GF-D8 (cell line): ENCODE results near the gene KLHL18.
"Not testable (repeated sequence)": the region's sequence is repeated elsewhere in the genome, so short reads cannot be mapped to it uniquely, and the experiment has no call there.

ENCODE experiments used
- DNase-seq: peaks from one replicate; lab custom pipeline; 2025; lab: John Stamatoyannopoulos, UW

Gene KLHL18

GRCh38 chr3:47362701-47363100 is 80.0 kb downstream of the KLHL18 start:
- DNase-seq = peak; percentile 80

DNA sequence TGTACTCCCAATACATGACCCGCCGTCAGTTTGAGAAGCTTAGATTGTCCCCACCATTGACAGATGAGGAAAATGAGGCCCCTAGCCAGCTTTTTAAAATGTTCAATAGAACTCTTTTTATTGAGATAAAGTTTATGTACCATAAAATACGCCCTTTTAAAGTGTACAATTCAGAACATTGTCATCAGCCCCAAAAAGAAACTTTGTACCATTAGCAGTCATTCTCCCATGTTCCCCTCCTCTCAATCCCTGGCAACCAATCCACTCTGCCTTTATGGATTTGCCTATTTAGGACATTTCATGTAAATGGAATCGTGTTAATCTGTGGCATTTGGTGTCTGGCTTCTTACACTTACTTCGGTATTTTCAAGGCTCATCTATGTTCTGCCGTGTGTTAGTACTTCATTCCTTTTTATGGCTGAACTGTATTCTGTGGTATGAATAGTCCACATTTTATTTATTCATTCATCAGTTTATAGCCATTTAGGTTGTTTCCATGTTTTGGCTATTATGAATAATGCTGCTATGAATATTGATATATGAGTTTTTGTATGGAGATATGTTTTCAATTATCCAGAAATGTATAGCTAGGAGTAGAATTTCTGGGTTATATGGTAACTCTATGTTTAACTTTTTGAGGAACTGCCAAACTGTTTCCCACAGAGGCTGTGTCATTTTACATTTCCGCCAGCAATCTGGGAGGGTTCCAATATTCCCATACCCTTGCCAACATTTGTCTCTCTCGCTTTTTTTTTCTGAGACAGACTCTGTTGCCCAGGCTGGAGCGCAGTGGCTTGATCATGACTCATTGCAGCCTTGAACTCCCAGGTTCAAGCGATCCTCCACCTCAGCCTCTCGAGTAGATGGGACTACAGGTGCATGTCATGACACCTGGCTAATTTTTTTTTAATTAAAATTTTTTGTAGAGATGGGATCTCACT is 82.7 kb downstream of the KLHL18 start:
- no peak for DNase-seq

GRCh38 chr3:47366833-47367232 is 84.1 kb downstream of the KLHL18 start:
- DNase-seq = no peak

DNA sequence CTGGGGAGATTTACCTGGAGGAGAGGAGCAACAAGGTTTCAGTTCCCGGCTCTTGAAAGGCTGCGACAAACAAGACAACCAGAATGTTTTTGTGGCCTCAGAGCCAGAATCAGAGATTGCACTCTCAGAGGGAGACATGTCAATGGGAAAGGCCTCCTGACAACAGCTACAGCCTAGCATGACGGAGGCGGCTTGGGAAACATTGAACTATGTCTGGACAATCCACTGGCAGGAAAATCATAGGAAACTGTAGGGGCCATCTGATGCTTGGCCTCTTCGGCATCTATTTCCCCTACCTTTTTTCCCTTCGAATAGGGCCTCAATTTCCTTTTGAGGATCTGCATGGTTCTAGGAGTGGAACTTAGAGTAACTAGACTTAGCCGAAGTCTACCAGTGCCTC is 84.9 kb downstream of the KLHL18 start:
- DNase-seq = no peak

GRCh38 chr3:47370020-47370419 is 87.3 kb downstream of the KLHL18 start:
- DNase-seq = not testable (repeated sequence)

DNA sequence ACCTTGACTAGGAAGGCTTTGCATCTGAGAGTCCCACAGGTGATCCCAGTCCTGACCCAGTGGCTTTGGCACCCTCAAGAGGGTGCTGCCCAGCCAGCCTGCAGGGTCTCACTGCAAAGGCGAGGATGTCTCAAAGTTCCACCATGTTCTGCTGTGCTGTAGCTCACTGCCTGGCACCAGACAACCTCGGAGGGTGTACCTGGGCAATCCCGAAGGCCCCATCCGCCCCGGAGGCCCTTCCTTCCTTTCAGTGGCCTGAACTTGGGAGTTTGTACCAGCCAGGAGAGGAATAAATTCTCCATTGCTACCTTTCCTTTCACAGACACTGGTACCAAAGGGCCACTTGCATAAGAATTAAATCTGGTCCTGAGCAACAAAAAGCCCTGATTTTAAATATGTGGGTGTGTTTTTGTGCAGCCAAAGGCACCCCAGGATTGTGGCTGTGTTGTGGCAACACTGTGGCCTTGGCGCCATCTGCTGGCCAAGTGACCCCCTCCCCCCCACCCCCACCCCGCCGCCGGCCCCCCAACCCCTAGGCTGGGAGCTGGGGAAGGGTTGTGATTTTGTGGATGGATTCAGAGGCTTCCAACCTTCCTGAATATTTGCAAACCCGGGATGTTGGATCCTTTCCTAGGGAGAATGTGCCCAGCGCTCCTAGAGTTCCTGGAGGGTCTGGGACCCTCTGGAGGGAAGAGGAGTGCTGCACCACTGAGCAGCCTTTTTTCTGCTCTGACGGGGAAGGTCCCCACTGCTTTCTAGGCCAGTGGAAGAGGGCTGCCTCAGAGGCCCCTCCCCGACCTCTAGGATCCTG is 88.3 kb downstream of the KLHL18 start:
- DNase-seq = no peak

DNA sequence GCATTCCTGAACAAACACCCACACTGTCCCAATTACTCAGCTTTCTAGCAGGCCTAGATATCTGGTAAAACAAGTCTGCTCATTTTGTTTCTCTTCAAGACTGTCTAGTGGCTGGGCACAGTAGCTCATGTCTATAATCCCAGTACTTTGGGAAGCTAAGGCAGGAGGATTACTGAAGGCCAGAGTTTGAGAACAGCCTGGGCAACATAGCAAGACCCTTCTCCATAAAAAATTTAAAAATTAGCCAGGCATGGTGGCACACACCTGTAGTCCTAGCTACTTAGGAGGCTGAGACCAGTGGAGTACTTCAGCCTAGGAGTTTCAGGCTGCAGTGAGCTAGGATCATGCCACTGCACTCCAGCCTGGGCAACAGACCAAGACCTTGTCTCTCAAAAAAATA is 91.8 kb downstream of the KLHL18 start:
- no peak for DNase-seq

DNA sequence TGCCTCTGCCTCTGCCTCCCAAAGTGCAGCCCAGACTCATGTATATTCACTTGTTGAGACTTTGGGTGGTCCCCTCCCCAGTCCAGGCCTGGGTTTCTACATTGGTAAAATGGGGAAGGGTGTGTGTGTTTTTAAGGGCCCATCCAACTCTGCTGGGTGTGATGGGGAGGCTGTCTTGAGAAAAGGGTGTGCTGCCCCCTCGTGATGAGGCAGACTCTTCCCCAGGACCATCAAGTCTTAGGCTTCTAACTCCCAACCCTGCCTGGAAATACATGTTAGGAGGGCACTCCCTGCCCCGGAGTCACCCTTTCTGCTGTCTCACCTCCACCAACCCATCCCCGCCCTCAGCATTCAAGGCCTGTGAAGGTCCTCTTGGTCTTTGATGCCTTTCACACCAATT is 93.6 kb downstream of the KLHL18 start:
- no peak for DNase-seq

DNA sequence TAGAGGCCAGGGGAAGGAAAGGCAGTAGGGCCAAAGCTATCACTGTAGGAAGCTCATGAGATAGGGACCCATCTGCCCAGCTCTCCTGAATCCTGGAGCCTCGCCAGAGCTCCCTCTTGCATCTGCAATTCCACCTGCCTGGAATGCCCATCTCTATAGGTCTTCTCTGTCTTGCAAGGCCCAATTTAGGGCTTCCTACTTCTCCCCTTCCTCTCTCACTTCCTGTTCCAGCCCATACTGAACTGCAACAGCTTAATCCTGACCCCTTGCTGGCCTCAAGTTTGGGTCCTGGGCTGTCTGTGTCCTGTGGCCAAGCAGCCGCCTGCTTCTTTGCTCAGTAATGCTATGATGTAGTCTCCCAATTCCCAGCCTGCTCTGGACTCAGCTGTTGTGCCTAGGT is 94.4 kb downstream of the KLHL18 start:
- no peak for DNase-seq

DNA sequence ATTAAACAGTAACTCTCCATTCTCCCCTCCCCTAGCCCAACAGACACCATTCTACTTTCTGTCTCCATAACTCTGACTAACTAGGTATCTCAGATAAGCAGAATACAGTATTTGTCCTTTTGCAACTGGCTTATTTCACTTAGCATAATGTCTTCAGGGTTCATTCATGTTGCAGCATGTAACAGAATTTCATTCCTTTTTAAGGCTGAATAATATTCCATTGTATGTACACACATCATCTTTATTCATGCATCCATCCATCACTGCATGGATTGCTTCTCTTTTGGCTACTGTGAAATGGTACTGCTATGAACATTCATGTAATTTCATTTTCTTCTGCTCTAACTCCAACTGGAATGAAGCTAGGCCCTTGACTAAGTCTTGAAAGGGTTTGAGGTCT is 96.1 kb downstream of the KLHL18 start:
- DNase-seq = no peak

DNA sequence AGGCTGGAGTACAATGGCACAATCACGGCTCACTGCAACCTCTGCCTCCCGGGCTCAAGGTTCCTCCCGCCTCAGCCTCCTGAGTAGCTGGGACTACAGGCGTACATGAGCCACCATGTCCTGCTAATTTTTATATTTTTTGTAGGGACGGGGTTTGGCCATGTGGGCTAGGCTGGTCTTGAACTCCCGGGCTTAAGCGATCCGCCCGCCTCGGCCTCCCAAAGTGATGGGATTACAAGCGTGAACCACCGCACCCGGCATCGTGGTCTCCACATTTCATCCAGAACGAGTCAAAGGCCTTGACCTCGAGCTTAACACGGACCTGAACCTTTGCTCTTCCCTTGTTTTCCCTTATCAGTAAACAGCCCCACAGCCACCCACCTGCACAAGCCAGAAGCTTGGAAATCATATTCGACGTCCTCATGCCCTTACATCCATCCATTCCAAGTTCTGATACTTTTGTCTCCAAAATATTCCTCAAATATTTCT is 96.7 kb downstream of the KLHL18 start:
- no peak for DNase-seq

- DNase-seq = no peak
These were observed 97.4 kb downstream of the KLHL18 start for GRCh38 chr3:47380026-47380600.

- DNase-seq = peak; percentile 96
These were observed 98.0 kb downstream of the KLHL18 start, which contains the start of gene PTPN23 for GRCh38 chr3:47380601-47381316. Gene PTPN23 (plus strand): TSS chr3:47381021. CDS start chr3:47381097, 76 bp downstream.

DNA sequence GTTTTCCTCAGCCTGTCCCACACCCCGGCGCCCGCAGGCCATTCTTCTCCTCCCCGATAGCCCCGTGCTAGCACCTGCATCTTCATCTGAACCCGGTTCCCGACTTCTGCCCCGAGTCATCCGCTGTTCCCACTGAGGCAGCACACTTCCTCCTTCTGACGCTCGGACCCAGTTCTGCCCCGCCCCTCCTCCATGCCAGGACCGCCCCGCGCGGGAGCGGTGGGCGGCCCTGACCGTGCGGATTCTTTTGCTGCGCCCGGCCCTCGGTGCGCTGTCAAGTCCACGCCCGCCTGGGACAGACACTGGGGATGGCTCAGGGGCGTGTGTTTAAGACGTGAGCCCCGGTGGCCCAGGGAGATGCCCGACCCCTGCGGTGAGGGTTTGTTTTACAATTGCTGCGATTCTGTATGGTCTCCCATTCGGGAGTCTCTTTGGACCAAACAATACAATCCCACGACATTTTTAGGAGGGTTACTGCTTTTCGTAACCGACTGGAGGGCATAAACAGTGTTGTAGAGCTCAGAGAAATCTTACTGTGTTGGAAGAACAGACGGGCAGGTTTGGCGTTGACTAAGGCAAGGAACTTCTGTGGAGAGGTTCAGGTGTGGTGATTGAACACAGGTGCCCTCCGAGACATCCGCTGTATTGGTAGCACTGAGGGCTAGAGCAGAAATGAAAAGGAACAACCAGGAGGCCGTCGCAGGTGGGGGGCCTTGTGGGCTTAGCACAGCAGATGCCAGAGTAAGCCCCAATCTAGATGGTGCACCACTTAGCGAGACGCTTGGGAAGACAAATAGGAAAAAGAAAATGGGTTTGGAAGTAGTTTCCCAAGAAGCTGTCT is 98.8 kb downstream of the KLHL18 start:
- DNase-seq = peak; percentile 61

- DNase-seq = no peak
These were observed 101.7 kb downstream of the KLHL18 start for GRCh38 chr3:47384425-47384824.

DNA sequence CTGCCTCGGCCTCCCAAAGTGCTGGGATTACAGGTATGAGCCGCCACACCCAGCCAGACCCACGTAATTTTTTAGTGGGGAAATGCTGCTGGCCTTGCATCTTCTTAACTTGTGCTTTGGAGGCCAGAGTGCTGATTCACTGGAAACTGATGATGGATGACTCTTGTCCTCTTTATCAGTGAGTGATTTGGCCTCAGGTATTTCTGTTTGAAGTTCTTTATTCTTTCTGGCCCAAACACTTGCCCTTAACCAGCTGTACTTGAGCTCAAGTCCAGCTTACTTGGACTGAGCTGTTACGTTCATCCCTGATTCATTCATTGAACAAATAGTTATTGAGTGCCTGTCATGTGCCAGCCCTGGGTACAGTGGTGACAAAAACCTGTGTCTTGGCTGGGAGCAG is 102.3 kb downstream of the KLHL18 start:
- DNase-seq = no peak

DNA sequence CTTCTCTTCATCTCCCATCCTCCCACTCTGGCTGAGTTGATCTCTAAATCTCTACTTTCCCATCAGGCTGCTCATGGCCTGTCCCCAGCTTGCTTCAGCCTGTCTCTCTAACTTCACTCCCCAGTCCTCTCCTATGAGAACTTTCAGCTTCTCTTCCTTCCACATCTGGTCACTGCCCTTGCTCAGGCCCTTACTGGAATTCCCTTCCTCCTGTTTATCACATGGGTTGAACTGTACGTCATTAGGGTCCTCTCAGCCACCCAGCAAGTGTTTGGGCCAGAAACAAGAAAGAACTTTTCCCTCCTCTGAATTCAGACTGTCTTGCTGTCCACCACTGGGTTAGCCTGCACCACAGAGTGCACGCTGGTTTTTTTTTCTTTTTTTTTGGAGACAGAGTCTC is 103.1 kb downstream of the KLHL18 start:
- DNase-seq = no peak

DNA sequence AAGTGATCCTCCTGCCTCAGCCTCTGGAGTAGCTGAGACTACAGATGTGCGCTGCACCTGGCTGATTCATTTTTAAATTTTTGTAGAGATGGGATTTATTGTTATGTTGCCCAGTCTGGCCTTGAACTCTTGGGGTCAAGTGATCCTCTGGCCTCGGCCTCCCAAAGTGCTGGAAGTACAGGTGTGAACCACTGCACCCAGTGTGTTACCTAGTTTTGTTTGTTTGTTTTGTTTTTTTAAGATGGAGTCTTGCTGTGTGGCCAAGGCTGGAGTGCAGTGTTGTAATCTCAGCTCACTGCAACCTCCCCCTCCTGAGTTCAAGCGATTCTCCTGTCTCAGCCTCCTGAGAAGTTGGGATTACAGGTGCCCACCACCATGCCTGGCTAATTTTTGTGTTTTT is 110.2 kb downstream of the KLHL18 start:
- DNase-seq = no peak

DNA sequence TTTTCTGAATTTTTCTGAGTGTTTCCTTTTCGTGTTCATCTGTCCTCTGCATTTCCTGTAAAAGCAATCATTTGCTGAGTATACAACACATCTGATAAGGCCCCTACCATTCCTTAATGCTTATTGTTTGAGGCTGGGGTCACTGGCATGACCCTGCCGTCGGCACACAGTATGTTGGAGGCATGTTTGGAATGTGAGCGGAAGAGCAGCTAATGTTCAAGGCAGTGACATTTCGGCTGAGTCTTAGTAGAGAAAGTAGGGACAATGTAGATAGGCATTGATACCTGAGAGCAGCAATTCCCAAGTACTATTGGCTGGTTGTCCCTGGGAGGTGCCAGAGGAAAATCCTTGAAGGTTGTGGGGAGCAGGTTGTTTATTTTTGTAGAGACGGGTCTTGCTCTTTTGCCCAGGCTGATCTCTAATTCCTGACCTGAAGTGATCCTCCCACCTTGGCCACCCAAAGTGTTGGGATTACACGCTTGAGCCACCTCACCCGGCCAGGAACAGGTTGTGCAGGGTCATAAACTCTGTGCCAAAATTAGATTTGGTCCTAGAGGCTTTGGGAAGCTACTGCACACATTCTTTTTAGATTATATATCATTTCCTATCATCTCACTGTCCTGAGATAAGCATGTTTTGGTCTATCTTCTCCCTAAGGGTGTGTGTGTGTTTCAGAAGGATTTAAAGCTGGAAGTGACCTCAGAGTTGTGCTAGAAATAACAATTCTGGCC is 111.6 kb downstream of the KLHL18 start:
- no peak for DNase-seq

GRCh38 chr3:47394881-47395280 is 112.1 kb downstream of the KLHL18 start:
- DNase-seq = no peak
